HCEC 1CT (cell line): ENCODE results near the gene DDX19B.

Experiments used
- DNase-seq: peaks from one replicate; pipeline ENCODE4 v3.0.0-alpha.2; 2017

The DDX19B gene

GRCh38 chr16:70364399-70364798 lies 65.4 kb downstream of the DDX19B start:
- no peak for DNase-seq

- DNase-seq: peak; percentile 15
Observed at GRCh38 chr16:70370145-70370544, 71.2 kb downstream of the DDX19B start.

- no peak for DNase-seq
Observed at GRCh38 chr16:70370924-70371323, 71.9 kb downstream of the DDX19B start.

GRCh38 chr16:70372921-70373728 lies 74.1 kb downstream of the DDX19B start:
- DNase-seq: no peak

- no peak for DNase-seq
Observed at GRCh38 chr16:70374213-70374612, 75.2 kb downstream of the DDX19B start.

- DNase-seq: no peak
Observed at GRCh38 chr16:70375636-70376611, 76.9 kb downstream of the DDX19B start.

GRCh38 chr16:70377782-70378181 lies 78.8 kb downstream of the DDX19B start:
- DNase-seq: no peak

GRCh38 chr16:70378869-70379493 lies 80.0 kb downstream of the DDX19B start:
- DNase-seq: no peak

GRCh38 chr16:70380248-70380918 lies 81.4 kb downstream of the DDX19B start:
- DNase-seq: peak; percentile 62

GRCh38 chr16:70380919-70381603 lies 82.1 kb downstream of the DDX19B start:
- peak; percentile 98 for DNase-seq

- DNase-seq: no peak
Observed at GRCh38 chr16:70381604-70382342, 82.8 kb downstream of the DDX19B start.

GRCh38 chr16:70383421-70383960 lies 84.5 kb downstream of the DDX19B start:
- DNase-seq: no peak
